ENCODE data around the gene TUSC7. TPM values are rescaled to one million over a fixed set of nuclear protein-coding genes. Genes with fewer than 3 reads are reported as not detected.

Gene TUSC7
- total and polyA plus RNA-seq, 2 experiments from 2014 or later = 1.9 TPM; not detected in 1

- Histone ChIP-seq H3K9me3 (ENCODE audit: low read depth) (no peaks in the 10 kb centered on the region), H3K36me3 (no peaks in the 10 kb centered on the region), H3K27ac (no peak overlapping the region), H3K4me1 (ENCODE audit: low read depth) (no peaks in the 10 kb centered on the region), H3K4me3 (no peak overlapping the region), H3K27me3 (no peaks in the 10 kb centered on the region)
- no peak for DNase-seq (ENCODE audit: low read depth in 1 of 2, low spot score in 1 of 2)
- no peak for TF ChIP-seq CTCF (IDR thresholded peaks at IDR 0.05; ENCODE audit: low read depth, low read length)
These were observed 2.0 kb upstream of the TUSC7 start for GRCh38 chr3:116707531-116707930.

- Histone ChIP-seq H3K36me3 (no peaks in the 10 kb centered on the region), H3K9me3 (ENCODE audit: low read depth) (no peaks in the 10 kb centered on the region), H3K27me3 (no peaks in the 10 kb centered on the region), H3K27ac (no peak overlapping the region), H3K4me1 (ENCODE audit: low read depth) (peaks cover 13% of the 10 kb centered on the region), H3K4me3 (no peak overlapping the region)
- DNase-seq (ENCODE audit: low read depth in 1 of 2, low spot score in 1 of 2) = no peak
- no peak for TF ChIP-seq CTCF (IDR thresholded peaks at IDR 0.05; ENCODE audit: low read depth, low read length)
These were observed 6.9 kb downstream of the TUSC7 start for GRCh38 chr3:116716490-116716889.

- H3K27ac ChIP-seq = no peak overlapping the region
- H3K4me1 ChIP-seq (ENCODE audit: low read depth) = peaks cover 13% of the 10 kb centered on the region
- H3K4me3 ChIP-seq = no peak overlapping the region
- H3K9me3 ChIP-seq (ENCODE audit: low read depth) = no peaks in the 10 kb centered on the region
- no peaks in the 10 kb centered on the region for H3K27me3 ChIP-seq
- DNase-seq (ENCODE audit: low read depth in 1 of 2, low spot score in 1 of 2) = no peak
- no peak for TF ChIP-seq CTCF (IDR thresholded peaks at IDR 0.05; ENCODE audit: low read depth, low read length)
- no peaks in the 10 kb centered on the region for H3K36me3 ChIP-seq
These were observed 8.0 kb downstream of the TUSC7 start for GRCh38 chr3:116717566-116717965.

- Histone ChIP-seq H3K4me1 (ENCODE audit: low read depth) (no peaks in the 10 kb centered on the region), H3K9me3 (ENCODE audit: low read depth) (no peaks in the 10 kb centered on the region), H3K27me3 (no peaks in the 10 kb centered on the region), H3K27ac (no peak overlapping the region), H3K4me3 (no peak overlapping the region), H3K36me3 (no peaks in the 10 kb centered on the region)
- DNase-seq (ENCODE audit: low read depth in 1 of 2, low spot score in 1 of 2) = no peak
- no peak for TF ChIP-seq CTCF (IDR thresholded peaks at IDR 0.05; ENCODE audit: low read depth, low read length)
These were observed 18.9 kb downstream of the TUSC7 start for GRCh38 chr3:116728454-116728853.

GRCh38 chr3:116734243-116734642 is 24.7 kb downstream of the TUSC7 start:
- H3K9me3 ChIP-seq (ENCODE audit: low read depth) = no peaks in the 10 kb centered on the region
- H3K27me3 ChIP-seq = no peaks in the 10 kb centered on the region
- no peaks in the 10 kb centered on the region for H3K4me1 ChIP-seq (ENCODE audit: low read depth)
- TF ChIP-seq CTCF (IDR thresholded peaks at IDR 0.05; ENCODE audit: low read depth, low read length) = no peak
- no peaks in the 10 kb centered on the region for H3K36me3 ChIP-seq
- H3K27ac ChIP-seq = no peak overlapping the region
- no peak for DNase-seq (ENCODE audit: low read depth in 1 of 2, low spot score in 1 of 2)
- H3K4me3 ChIP-seq = no peak overlapping the region

GRCh38 chr3:116739678-116740077 is 30.1 kb downstream of the TUSC7 start:
- DNase-seq (ENCODE audit: low read depth in 1 of 2, low spot score in 1 of 2) = no peak
- TF ChIP-seq CTCF (IDR thresholded peaks at IDR 0.05; ENCODE audit: low read depth, low read length) = no peak
- Histone ChIP-seq H3K4me3 (no peak overlapping the region), H3K27ac (no peak overlapping the region), H3K36me3 (no peaks in the 10 kb centered on the region), H3K4me1 (ENCODE audit: low read depth) (peaks cover 9% of the 10 kb centered on the region), H3K9me3 (ENCODE audit: low read depth) (no peaks in the 10 kb centered on the region), H3K27me3 (no peaks in the 10 kb centered on the region)

All from cardiac muscle cell (in vitro differentiated cells and primary cell).